ENCODE measurements around the gene NFYC. TPM values are rescaled to one million over a fixed set of nuclear protein-coding genes. Genes with fewer than 3 reads are reported as not detected.

The NFYC gene
- total RNA-seq, 1 donor from 2014 or later = 51.1 TPM

DNA sequence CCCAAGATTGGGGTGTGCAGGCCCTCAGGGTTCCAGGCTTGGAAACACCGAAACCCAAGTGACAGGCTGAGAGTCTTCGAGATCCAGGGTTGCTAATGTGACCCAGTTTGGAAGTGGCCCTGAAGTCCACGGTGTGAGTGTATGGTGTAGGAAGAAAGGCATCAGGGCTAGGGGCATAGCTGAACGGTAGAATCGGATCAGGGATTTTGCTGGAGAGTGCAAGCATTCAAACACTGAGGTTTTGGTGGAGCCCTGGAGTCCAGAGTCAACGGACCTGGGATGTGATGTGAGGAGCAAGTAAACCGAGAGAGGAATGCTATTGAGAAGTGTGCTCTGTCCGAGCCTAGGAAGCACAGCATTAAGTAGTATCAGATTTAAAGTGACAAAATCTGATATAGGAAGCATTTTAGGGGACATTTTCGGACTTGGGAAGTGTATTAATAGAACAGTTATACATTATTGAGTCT, 958 bp downstream of the NFYC start:
- TF ChIP-seq CTCF (IDR thresholded peaks at IDR 0.05; ENCODE audit: insufficient read depth, low read depth, low read length) (no peak), EZH2 (IDR thresholded peaks at IDR 0.05; ENCODE audit: insufficient read depth, low read length) (no peak)
- H3K27ac Mint-ChIP-seq (ENCODE audit: unreplicated experiment) = peak overlapping the region; percentile 93
- peak overlapping the region; percentile 89 for H2AFZ ChIP-seq (ENCODE audit: low read depth, low read length)
- H3K4me2 ChIP-seq (ENCODE audit: low read length) = peak overlapping the region; percentile 100
- peak overlapping the region; percentile 99 for H3K9ac ChIP-seq (ENCODE audit: low read length)
- H3K9me3 ChIP-seq (ENCODE audit: insufficient read depth, low read depth, low read length) = no peaks in the 10 kb centered on the region
- peak overlapping the region; percentile 90 for H3K4me3 ChIP-seq (ENCODE audit: insufficient read depth, low read depth, low read length)
- peak overlapping the region; percentile 93 for H3K4me3 Mint-ChIP-seq (ENCODE audit: unreplicated experiment)
- no peak for FAIRE-seq
- H3K27ac ChIP-seq (ENCODE audit: low read depth, low read length) = peak overlapping the region; percentile 97
- H3K27me3 Mint-ChIP-seq (ENCODE audit: low read depth, unreplicated experiment) = no peaks in the 10 kb centered on the region
- no peaks in the 10 kb centered on the region for H3K27me3 ChIP-seq (ENCODE audit: insufficient read depth, low read length)
- H3K9me3 Mint-ChIP-seq (ENCODE audit: unreplicated experiment) = no peaks in the 10 kb centered on the region
- H3K36me3 Mint-ChIP-seq (ENCODE audit: low read depth, unreplicated experiment) = peaks cover 2% of the 10 kb centered on the region
- H3K4me1 Mint-ChIP-seq (ENCODE audit: low read depth, unreplicated experiment) = peaks cover 13% of the 10 kb centered on the region
- peaks cover 81% of the 10 kb centered on the region for H3K79me2 ChIP-seq (ENCODE audit: insufficient read depth, low read length)
- H3K36me3 ChIP-seq (ENCODE audit: insufficient read depth, low read length) = no peaks in the 10 kb centered on the region
- peaks cover 35% of the 10 kb centered on the region for H4K20me1 ChIP-seq (ENCODE audit: insufficient read depth, low read length)
- H3K4me1 ChIP-seq (ENCODE audit: insufficient read depth, low read length) = peaks cover 12% of the 10 kb centered on the region
- peak; percentile 4 for DNase-seq (ENCODE audit: low read depth)

DNA sequence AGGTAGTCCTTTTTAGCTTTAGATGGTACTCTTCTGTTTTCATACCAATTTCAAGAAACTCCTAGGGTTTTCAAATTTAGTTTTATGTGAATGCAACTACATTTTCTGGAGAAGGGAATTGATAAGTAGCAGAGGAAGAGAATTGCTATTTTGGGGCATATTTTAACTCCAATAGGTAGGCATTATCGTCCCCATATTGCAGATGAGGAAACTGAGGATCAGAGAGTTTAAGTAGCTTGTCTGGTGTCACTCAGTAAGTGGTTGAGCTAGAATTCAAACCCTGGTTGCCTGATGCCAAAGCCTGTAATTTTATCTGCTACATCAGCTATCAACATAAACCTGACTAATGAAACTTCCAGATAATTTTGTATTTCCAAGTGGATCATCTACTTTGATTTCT, 1.9 kb downstream of the NFYC start:
- H3K4me1 Mint-ChIP-seq (ENCODE audit: low read depth, unreplicated experiment) = peaks cover 13% of the 10 kb centered on the region

More for the DNA sequence above, 1.9 kb downstream of the NFYC start:
- no peak for FAIRE-seq
- Mint-ChIP-seq H3K27ac (ENCODE audit: unreplicated experiment) (peak overlapping the region; percentile 48), H3K36me3 (ENCODE audit: low read depth, unreplicated experiment) (peaks cover 2% of the 10 kb centered on the region), H3K27me3 (ENCODE audit: low read depth, unreplicated experiment) (no peaks in the 10 kb centered on the region), H3K4me3 (ENCODE audit: unreplicated experiment) (peak overlapping the region; percentile 93), H3K9me3 (ENCODE audit: unreplicated experiment) (no peaks in the 10 kb centered on the region)
- Histone ChIP-seq H3K27ac (ENCODE audit: low read depth, low read length) (no peak overlapping the region), H3K79me2 (ENCODE audit: insufficient read depth, low read length) (peaks cover 91% of the 10 kb centered on the region), H4K20me1 (ENCODE audit: insufficient read depth, low read length) (peaks cover 37% of the 10 kb centered on the region), H3K4me1 (ENCODE audit: insufficient read depth, low read length) (peaks cover 12% of the 10 kb centered on the region), H2AFZ (ENCODE audit: low read depth, low read length) (no peak overlapping the region), H3K9me3 (ENCODE audit: insufficient read depth, low read depth, low read length) (no peaks in the 10 kb centered on the region), H3K4me2 (ENCODE audit: low read length) (peak overlapping the region; percentile 100), H3K4me3 (ENCODE audit: insufficient read depth, low read depth, low read length) (no peak overlapping the region), H3K9ac (ENCODE audit: low read length) (peak overlapping the region; percentile 99), H3K36me3 (ENCODE audit: insufficient read depth, low read length) (no peaks in the 10 kb centered on the region), H3K27me3 (ENCODE audit: insufficient read depth, low read length) (no peaks in the 10 kb centered on the region)
- no peak for DNase-seq (ENCODE audit: low read depth)
- TF ChIP-seq EZH2 (IDR thresholded peaks at IDR 0.05; ENCODE audit: insufficient read depth, low read length) (no peak), CTCF (IDR thresholded peaks at IDR 0.05; ENCODE audit: insufficient read depth, low read depth, low read length) (no peak)

Data from astrocyte (in vitro differentiated cells and primary cell).